Right renal cortex interstitium (tissue), 3 donors: ENCODE results near the gene POLR1E. TPM values are rescaled to one million over a fixed set of nuclear protein-coding genes. Genes with fewer than 3 reads are reported as not detected.
"Not testable (repeated sequence)": the region's sequence is repeated elsewhere in the genome, so short reads cannot be mapped to it uniquely, and the experiment has no call there.

ENCODE experiments used
- DNase-seq, 3 donors: peaks; one replicate each; pipeline ENCODE4 v3.0.0-alpha.2; 2013; ENCODE audit warnings: low read depth in 3 of 3, low spot score in 2 of 3
- polyA plus RNA-seq, 3 donors: library from polyadenylated mRNA; unstranded; fragments of 120-200 nt; gene quantifications; one replicate each; pipeline ENCODE4 v1.2.1, GENCODE V29; 2013; ENCODE audit not compliant: insufficient read length in 3 of 3

The POLR1E gene
- polyA plus RNA-seq, 3 donors = 24.2 to 27.4 (median 25.0) TPM

DNA sequence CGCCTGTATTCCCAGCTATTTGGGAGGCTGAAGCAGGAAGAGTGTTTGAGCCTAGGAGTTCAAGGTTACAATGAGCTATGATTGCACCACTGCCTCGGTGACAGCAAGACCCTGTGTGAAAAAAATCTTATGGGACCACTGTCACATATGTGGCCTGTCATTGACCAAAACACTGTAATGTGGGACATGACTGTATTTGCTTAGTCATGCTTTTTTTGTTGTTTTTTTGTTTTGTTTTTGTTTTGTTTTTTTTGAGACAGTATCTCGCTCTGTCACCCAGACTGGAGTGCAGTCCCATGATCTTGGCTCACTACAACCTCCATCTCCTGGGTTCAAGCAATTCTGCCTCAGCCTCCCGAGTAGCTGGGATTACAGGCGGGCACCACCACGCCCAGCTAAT is 13.5 kb downstream of the POLR1E start:
- DNase-seq = no peak

GRCh38 chr9:37501957-37502596 is 16.3 kb downstream of the POLR1E start:
- DNase-seq = no peak

DNA sequence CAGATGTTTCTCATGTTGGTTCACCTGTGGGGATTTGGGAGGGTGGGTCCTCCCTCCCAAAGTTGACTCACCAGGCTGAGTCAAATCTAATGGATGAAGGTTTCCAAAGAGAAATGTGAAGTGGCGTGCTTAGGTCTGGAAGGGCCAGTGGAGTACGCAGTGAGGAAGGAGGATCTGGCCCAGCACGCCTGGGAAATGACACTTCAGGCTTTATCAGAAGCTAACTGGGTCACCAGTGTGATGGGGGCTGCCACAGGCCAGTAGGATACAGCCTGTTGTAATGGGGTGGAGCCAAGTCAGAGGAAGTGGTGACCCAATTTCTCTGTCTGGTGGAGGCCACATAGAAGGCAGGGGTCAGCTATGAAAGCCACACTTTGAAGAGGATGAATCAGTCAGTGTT is 18.0 kb downstream of the POLR1E start:
- no peak for DNase-seq

- no peak for DNase-seq
These were observed 18.9 kb downstream of the POLR1E start for GRCh38 chr9:37504605-37505004.

GRCh38 chr9:37507566-37508134 is 21.9 kb downstream of the POLR1E start:
- DNase-seq = no peak

DNA sequence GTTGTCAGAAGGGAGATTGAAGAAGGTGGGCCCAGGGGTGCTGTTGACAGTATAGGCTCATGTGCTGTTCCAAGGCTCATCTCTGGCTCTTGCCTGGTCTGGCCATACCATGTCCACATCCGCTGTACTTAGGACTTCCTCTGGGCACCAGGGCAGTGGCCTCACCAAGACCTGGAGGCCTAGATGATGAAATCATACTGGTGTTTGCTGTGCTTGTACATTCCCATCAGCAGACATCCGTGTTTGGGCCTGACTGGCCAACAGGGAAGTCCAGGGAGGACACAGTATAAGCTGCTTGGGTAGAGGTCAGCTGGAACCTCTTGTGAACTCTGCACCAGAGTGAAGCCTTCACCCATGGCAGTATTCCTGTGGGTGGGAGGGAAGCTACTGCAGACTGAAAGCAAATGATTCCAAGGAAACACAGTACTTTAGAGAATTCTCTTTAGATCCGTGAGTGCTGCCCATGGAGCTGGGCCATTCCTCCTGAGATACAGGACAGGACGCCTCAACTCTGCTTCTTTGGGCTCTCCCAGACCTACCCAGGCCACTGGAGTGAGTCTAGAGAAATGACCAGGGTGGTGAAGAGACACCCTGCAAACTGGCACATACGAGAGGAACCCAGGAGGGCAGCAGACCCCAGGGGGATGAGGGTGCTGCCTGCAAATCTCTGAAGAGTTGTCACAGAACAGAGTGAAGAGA is 22.5 kb downstream of the POLR1E start:
- DNase-seq = no peak

DNA sequence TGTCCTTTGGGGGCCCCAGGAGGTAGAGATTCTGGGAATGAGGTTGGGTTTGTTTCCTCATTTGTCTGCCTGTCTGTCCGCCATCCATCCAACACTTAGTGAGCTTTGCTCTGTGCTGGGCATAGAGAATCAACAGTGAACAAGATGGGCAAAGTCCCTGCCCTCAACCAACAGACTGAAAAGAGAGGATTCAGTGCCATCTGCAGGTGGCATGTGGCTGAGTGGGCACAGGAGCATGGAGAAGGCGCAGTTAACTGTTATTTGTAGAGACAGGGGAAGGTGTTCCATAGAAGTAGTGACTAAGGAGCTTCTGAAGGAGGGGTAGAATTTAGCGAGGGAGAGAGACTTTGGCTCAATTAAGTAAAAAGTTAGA is 23.1 kb downstream of the POLR1E start:
- no peak for DNase-seq

- DNase-seq = no peak
These were observed 23.8 kb downstream of the POLR1E start for GRCh38 chr9:37509536-37509935.

DNA sequence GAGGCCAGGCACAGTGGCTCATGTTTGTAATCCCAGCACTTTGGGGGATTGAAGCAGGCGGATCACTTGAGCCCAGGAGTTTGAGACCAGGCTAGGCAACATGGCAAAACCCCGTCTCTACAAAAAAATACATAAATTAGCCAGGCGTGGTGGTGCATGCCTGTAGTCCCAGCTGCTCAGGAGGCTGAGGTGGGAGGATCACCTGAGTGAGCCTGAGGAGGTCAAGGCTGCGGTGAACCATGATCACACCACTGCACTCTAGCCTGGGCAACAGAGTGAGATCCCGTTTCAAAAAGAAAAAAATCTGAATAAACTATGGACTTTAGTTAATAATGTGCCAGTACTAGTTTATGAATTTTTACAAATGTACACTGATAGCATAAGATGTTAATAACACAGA is 24.3 kb downstream of the POLR1E start:
- not testable (repeated sequence) for DNase-seq

DNA sequence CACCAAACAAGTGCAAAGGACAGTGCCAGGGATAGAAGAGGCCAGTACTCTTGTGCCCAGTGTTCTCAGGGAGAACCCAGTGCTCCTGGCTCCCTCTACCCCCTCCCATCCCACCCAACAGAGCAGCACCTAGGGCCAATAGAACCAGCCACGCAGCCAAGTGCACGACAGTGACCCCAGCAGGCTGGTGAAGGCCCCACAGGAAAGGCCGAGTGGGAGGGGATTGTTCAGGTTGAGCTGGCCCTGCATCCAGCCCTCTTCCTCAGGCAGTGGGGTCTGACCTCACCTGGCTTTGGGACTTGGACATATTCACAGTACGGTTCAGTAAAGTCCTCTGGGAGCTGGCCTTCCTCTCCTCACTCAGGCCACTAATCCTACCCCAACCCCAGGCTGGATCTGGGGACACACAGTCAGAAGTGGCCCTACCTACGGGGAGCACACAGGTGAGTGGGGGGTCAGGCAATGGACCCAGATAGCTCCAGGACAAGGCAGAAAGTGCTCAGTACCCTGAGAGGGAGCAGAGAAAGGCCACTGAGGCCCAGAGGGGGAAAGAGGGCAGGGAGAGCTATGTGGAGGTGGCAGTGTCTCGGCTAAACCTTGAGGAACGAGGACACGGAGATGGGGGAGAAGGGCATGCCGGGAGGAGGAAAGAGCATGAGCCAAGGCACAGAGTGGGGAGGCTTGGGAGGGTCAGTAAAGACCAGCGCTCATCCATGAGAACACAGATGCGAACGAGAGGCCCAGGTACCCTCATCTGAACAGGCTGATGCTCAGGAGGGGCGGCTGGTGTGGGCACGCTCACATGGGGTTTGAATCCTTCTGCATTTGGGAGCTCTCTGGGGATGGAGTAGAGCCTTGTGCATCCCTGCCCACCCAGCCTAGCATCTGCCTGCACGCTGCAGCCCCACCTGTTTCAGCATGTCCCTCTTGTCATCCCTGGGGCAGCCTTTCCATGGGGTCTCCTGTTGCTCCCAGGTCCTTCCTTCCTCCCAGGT is 25.6 kb downstream of the POLR1E start:
- DNase-seq = no peak

GRCh38 chr9:37512437-37512836 is 26.7 kb downstream of the POLR1E start:
- no peak for DNase-seq

GRCh38 chr9:37514415-37514814 is 28.7 kb downstream of the POLR1E start:
- DNase-seq = not testable (repeated sequence)

GRCh38 chr9:37514999-37515398 is 29.3 kb downstream of the POLR1E start:
- DNase-seq = no peak

DNA sequence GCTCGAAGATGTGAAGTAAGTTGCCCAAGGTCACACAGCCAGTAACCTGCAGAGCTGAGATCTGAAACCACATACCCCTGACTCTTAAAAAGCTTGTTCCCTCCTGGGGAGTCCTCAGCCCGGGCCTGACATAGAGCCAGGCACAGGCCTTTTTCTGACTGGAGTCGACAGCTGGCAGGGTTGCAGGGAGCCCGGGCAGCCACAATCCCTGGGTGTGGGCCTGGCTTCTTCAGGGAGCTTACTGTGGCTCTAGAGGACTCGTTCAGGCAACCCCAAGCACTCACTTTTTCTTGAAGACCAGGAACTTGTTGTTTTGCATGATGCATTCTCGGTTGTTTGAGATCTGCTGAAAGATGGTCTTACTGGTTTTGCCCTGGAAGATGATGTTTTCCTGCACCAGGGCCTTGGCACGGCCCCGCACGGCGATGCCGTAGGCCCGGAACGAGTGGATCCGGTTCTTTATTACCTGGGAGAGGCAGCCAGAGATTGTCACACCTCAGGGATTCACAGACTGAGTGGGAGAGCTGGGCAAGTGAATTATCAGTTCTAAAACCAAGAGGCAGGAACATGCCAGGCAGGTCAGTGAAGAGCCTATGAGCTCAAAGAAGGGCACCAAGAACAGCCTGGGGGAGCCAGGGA is 30.0 kb downstream of the POLR1E start:
- no peak for DNase-seq

DNA sequence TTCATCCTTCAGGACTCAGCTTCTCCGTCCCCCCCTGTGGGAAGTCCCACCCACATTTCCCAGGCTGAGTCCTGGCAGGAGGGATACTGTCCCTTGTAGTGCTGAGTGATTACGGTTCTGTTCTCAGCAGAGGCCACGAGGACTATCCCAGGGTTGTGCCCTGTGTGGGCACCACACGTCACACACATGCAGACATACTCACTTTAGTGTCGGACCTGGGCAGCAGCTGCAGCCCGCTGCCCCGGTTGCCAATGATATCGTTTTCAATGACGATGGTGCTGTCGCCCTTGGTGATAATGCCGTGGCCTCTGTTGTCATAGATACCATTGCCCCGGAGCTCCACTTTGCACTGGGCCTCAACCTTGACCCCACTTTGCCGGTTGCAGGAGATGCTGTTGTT is 32.2 kb downstream of the POLR1E start:
- DNase-seq = no peak

DNA sequence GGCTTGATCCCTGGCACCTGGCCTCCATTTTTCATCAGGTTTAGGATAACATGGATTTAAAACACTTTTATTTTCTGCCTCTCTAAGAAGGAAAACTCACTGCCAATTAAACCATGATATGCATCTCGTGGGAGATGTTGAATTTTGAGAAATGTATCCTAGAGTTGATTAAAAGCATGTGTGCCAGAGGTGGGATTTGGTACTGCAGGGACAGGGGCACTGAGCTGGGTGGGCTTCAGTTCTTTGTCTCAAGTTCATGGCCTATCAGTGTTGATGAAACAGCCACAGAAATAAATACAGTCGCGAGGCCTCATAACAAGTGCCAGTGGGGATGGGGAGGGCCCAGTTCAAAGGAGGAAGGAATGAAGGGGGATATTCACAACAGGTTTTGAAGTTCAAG is 34.9 kb downstream of the POLR1E start:
- DNase-seq = no peak

GRCh38 chr9:37521111-37521510 is 35.4 kb downstream of the POLR1E start:
- no peak for DNase-seq

DNA sequence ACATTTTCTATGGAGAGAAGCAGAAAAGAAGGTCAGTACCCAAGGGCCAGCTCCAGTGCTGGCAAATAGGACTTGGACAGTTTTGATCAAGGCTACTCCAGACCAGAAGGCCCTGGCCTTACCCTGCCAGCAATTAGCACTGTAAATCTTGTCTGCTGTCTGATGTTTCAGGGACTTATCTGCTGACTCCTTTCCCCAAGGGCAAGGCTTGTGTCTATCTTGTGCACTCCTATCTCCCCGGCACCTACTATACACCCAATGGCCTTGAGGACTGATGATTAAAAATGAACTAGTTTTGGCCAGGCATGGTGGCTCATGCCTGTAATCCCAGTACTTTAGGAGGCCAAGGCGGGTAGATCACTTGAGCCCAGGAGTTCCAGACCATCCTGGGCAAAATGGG is 37.2 kb downstream of the POLR1E start:
- DNase-seq = no peak

DNA sequence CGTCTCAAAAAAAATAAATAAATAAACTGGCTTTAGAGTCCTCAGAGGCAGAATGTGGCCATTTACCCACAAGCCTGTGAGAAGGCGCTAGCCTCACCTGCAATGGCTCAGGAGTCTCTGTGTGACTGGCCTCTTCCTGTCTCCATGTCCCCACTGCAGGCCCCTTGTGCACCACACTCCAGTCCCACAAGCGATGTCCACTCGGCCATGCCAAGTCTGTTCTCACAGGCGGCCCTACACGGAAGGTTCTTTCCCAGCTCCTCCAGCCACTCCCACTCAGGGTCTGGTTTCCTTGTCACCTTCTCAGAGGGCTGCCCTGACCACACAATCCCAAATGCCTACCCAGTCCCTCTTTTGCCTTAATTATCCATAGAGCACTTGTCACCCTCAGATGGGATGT is 38.2 kb downstream of the POLR1E start:
- no peak for DNase-seq

- peak in 2 of 3 donors; percentile 33 to 37 for DNase-seq
These were observed 43.1 kb downstream of the POLR1E start for GRCh38 chr9:37528652-37529471.
